NT2/D1 (cell line): ENCODE results near the gene UBE2Q2.

Experiments used
- SUZ12 ChIP-seq: IDR thresholded peaks from 2 replicates; pipeline ENCODE4 v1.6.1; 2011; ENCODE audit not compliant: insufficient read length, insufficient read depth; ENCODE audit errors: extremely low read depth
- YY1 ChIP-seq: IDR thresholded peaks from 2 replicates; pipeline ENCODE4 v1.6.1; 2011; ENCODE audit not compliant: insufficient read length, insufficient read depth
- ZNF274 ChIP-seq: IDR thresholded peaks from 2 replicates; pipeline ENCODE4 v1.6.1; 2011; ENCODE audit warnings: mild to moderate bottlenecking, low read depth, low read length

DNA sequence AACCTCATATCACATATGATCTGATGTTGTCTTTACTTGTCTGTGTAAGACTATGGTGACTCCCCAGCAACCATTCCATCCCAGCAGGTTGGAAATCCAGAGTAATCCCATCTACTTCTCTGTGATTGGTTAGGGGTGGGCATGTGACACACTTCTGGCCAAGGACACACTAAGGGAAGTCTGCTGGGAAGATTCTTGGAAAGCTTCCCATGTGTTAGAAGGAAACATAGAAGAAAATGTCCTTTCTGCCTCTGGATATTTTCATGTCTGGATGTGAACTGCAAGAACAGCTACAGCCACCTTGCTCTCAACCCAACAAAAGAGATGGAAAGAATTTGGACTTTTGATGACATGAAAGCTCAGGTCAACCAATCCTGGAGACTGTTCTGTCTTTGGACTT, 2.6 kb upstream of the UBE2Q2 start:
- TF ChIP-seq YY1 (no peak), SUZ12 (no peak), ZNF274 (no peak)
